Left hindlimb (tissue), 1 donor: ENCODE data around the gene DDX20.

Source experiments
- DNase-seq: peaks from one replicate; pipeline ENCODE4 v3.0.0-alpha.2; 2018

The DDX20 gene

DNA sequence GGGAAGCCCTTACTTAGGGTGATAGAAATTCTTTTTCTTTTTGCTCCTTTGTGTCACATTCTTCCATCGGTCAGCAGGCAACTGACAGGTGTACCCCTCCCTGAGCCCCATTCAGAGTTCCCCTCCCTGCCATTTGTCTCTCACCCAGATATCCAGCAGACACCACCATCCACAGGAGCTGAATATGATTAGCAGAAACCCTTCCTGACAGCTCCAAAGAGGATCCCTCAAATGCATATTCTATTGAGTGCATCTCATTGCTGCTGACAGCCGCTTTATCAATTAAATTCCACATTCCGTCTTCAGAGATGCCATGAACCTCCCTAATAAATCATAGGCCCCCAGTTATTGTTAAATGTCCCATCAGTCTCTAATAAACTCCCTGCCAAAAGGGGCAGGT, 6.1 kb upstream of the DDX20 start:
- no peak for DNase-seq

DNA sequence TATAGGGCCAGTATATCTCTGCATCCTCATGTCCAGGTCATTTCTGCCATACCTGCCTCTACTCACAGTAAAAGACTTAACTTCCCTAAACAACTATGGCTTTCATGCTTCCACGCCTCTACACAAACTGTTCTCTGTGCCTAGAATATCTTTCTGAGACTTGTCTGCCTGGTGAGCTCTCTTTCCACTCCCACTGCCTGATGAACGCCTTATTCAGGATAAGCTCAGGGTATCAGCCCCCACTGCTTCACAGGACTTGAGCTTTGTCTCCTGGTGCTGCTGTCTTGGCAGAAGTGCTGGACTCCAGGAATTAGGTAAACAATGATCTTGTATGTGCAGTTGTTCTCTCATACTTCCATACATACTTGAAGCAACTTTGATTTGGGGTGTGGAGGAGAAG, 4.8 kb upstream of the DDX20 start:
- no peak for DNase-seq

DNA sequence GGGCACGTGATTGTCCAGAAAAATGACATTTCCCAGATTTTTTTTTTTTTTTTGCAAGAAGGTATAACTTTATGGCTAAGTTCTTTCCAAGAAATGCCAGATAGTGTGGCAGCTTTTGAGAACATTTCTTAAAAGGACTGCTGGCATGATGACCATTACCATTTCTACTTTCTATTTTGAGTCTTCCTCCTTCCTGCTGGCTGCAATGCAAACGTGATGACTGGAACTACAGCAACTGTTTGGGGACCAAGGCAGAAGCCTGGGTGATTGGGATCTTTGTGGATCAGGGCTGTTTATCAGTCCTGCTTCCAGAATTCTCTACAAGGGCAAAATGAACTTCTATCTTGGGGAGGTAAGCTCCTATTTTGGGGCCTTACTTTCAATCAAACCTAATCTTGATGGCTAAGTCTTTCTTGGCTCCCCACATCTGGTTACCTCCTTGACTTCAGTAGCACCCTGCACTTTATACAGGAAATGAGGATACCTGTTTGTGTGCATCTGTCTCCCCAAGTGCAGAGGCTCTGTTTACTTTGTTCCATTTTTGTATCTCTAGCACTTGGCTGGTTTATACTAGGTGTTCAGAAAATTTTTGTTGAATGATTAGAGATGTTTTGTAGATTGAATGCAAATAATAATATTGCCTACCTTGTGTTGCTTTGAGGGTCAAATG, 3.7 kb upstream of the DDX20 start:
- DNase-seq: no peak

DNA sequence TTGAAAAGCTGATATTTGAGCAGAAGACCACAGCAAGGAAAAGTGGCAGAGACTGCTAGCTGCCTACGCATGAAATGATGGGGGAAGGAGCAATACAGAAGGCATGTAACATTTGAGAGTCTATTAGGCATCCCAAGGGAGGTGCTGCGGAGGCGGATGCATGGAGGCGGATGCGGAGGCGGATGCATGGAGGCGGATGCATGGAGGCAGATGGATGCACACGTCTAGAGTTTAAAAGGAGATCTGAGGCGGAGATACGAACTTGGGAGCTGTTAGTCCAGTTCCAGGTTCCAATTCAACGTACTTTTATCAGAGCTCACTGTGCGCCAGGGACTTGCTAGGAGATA, 744 bp upstream of the DDX20 start:
- peak; percentile 66 for DNase-seq

DNA sequence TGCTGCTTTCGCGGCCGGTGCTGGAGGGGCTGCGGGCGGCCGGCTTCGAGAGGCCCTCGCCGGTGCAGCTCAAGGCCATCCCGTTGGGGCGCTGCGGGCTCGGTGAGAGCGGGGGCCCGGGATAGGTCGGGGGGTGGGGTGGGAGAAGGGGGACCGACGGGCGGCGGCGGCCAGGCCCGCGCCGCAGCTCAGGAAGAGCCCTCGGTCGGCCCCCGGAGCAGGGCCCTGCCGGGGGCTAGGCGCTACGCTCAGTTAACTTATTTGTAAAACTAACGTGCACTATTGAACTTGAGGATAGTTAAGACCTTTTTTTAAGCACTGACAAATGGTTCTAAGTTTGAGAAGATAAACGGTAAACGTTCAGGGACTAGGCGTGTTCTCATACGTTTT, 418 bp downstream of the DDX20 start:
- DNase-seq: no peak

DNA sequence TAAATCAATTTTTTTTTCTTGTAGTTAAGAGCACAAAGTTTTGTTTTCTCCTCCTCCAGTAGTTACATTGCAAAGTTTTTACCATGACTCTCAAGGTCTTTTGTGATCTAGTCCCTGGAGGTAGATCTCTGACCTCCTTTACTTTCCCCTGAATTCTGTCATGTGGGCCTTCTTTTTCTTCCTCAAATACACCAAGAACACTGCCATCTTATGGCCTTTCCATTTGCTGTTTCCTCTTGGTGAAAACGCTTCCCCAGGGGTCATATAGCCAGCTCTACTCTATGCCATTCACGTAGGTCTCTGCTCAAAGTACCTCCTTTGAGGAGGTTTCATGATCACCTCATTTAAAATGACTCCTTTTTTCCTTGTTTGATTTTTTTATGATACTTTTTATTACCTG, 2.7 kb downstream of the DDX20 start:
- DNase-seq: no peak

DNA sequence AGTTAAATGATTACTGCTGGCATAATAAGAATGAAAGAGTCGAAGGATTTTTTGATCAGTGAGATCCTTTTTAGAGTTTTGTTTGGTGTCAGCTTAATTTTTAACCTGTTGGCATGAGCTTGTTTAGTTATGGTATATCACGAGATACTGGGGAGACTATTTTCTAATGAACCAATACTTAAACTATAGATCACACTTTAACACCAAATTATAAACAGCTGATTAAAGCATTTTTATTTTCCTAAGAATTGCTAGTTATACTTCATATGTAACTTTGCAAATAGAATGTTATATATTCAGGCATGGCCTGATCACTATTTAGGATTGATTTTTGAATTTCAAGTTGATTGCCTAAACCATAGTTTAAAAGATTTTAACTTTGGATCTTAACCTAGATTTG, 6.0 kb downstream of the DDX20 start:
- DNase-seq: no peak

DNA sequence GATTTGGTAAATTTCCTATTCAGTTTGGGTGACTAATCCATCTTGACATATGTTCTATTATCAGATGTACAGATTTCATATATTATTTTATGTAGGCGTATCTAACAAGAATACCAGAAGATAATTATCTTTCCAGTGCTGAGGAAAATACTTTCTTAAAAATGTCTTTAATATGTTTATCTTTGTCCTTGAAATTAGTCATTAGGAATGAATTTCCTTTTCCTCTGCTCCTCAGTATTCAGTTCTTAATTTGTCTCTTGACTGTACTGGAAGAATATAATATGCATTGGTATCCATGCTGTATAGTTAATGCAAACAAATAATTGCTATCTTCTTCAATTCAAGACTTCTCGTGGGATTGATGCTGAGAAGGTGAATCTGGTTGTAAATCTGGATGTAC, 6.6 kb downstream of the DDX20 start:
- DNase-seq: no peak

DNA sequence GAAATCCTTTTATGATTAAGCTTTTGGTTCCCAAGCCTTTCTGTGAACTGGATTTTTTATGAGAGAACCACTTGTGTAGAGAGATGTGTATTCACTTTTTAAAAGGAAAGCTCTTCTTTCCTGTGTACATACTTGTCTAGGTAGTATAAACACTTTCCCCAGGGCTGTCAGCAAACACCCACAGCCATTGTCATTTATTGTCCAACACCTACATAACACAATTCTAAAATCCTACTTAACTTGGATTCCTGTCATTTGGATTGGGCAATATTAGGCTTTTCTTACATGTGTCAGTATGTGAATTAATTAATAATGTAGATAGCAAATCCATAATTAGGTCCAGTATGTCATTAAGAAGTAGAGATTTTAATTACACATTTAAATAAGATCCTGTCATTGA, 12.3 kb downstream of the DDX20 start:
- DNase-seq: no peak

DNA sequence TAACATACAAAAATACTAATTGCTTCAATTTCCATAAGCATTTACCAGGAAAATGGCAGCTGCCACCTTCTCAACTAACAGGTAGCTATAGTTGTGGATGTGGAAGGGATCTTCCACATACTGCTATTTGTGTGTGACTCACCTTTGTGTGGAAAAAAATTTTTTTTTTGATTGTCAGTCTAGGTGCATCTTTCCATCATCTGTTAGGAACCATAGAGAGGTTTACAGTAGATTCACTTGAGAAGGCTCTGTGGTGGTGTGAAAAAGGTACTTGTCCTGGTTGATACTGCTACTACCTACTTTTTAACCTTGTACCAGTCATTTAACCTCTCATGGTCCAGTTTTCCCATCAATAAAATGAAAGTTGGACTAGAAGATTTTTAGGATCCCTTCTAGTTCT, 12.9 kb downstream of the DDX20 start:
- DNase-seq: no peak

DNA sequence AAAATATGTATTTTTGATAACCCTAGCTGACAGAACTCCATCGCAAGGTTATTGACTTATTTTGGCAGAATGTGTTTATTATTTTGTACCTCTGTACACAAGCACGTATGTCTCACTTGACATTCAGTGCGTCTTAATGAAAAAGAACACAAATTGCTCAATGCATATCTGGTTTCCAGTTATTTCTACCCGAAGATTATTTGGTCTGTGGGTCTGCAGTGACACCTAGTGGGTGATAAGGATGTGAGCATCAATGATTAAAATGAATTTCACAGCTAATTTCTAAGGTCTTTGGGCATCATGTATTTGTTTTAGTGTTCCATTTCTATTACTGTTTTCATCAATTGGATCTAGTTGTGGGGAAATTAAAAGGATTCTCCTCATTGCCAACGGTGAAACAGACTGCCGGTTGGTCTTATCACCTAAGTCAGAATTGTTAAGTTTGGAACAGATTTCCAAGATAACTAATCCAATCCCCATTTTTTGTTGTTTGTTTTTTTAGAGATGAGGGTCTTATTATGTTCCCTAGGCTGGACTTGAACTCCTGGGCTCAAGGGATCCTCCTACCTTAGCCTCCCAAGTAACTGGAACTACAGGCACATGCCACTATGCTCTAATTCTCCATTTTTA, 13.9 kb downstream of the DDX20 start:
- DNase-seq: no peak

DNA sequence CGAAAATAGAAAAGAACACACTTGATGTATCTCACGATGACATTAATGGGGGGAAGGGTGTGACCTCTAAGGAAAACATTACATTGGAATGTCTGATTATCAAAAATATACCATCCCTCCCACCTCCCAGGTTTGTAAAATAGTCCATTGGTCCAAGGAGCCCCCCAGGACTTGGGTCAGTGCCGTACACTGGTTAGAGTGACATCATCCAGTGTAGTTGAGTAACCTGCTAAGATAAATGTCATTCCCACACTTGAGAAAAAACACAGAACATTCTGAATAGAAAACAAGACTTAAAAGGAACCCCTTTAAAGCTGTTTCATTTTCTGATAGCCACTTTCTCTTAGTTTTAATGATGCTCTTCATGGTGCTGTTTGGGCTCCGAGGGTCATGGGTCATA, 15.2 kb downstream of the DDX20 start:
- DNase-seq: no peak

DNA sequence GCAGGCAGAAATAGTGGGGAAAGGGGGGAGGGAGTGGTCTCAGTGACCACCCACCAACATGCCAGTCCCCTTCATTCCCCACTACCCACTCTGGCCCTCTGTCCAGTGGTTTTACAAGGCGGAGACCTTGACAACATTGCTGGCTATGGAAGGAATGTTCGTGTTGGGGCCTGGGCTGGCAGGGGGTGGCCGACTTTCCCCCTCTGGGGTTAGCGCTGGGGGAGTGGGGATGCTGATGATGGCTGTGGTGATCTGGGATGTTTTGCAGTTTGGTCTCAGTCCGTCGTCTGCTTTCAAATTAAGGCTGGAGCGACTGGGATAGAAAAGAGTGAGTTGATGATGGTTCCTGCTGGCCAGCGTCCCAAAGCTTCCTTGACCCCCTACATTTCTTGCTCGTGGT, 20.3 kb downstream of the DDX20 start:
- DNase-seq: no peak

DNA sequence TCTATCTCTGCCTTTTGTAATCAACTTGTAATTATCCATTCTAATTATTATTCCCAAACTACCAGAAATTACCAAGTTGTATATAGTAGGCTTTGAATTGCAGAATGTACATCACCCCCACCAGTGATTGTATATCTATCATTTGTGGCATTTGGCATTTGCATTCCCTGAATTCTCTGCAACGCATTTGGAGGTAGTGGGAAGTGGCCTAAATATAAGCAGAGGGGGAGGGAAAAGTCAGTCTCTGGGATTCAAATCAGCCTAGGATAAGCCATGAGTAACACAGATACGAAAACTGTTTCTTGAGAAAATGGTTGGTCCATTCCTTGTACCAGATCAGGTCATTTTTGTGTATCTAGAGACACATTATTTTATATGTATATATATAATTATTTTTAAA, 20.7 kb downstream of the DDX20 start:
- no peak for DNase-seq

DNA sequence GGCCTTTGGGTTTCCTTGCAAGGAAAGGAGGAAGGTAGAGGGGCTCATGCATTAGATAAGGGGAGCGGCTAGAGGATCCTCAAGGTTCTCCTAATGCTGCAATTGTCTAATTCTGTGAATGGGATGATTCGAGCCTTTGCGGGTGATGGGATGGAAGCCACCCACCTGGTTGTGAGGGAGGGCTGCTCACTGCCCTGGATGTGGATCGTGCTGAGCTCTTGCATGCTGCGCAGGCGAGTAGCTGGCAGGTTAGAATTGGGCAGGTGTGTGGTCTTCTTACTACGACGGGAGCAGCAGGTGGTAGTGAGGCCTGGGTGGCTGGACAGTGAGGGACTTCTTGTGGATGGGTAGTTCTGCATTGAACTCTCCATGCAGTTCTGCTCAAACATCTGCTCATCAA, 21.2 kb downstream of the DDX20 start:
- DNase-seq: no peak

DNA sequence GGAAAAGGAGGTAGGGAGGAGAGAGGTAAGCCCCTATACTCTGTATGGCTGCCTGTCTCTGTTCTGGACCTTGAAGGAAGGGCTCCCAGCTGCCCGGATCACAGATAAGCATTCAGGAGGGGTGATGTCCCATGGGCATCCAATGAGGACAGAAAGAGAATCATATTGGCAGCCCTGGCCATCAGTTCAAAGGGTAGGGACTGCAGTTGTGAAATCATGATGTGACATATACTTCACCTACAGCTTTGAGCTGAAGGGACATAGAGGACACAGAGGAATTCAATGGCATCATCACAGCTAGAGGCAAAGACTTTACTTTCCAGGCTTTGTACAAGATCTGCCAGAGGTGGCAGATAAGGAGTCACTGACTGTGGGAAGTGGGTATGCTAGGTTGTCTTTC, 21.6 kb downstream of the DDX20 start:
- no peak for DNase-seq

DNA sequence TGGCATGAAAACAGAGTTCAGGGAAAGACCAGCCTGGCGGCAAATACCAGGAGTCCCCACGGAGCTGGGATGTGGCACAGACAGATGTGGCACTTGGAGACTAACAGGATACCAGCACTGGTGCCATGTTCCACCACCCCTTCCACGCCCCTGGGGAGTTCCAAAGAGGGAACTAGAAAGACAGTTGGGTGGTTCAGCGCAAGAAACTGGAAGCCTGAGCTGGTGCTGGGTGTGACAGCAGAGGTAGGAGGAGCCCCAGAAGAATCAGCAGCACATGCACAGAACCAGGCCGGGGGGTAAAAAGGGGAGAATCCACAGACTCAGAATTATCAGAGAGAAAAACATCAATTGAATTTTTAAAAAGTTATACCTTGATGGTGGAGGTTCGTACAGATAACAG, 22.4 kb downstream of the DDX20 start:
- DNase-seq: no peak

DNA sequence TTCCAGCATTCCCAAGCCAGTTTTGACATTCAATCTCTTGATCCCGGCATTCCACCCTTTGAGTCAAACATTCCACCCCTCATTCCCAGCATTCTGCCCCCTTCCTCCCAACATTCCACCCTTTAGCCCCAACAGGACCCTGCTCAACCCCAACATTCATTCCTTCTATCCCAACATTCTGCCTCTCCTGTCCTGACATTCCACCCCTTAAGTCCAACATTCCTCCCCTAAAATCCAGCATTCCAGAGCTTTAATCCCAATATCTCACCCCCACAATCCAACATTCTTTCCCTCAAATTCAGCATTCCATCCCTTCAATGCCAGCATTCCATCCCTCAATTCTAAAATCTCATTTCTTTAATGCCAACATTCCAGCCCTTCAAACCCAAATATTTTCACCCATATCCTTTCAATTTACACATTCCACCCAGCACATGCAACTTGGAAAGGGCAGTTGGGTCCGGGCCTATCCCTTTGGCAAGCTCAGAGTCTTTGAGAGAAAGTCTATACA, 22.9 kb downstream of the DDX20 start:
- DNase-seq: no peak

DNA sequence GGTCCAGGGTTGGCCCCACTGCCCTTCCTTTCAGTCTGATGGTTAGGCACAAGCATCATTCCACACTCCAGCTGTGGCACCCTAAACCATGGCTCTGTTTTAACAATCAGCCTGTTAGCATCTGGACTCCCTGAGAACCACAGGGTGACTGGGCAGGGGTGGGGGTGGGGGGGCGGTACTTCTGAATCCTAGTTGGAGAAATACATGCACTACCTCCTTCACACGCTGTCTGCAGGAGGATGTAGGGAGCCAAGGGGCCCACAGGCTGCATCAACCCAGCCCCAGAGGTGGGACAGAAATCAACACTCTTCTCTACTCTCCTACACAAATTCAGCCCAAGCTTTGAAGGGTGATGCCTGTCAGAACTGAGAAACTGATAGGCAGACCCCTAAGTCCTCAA, 23.8 kb downstream of the DDX20 start:
- DNase-seq: no peak

DNA sequence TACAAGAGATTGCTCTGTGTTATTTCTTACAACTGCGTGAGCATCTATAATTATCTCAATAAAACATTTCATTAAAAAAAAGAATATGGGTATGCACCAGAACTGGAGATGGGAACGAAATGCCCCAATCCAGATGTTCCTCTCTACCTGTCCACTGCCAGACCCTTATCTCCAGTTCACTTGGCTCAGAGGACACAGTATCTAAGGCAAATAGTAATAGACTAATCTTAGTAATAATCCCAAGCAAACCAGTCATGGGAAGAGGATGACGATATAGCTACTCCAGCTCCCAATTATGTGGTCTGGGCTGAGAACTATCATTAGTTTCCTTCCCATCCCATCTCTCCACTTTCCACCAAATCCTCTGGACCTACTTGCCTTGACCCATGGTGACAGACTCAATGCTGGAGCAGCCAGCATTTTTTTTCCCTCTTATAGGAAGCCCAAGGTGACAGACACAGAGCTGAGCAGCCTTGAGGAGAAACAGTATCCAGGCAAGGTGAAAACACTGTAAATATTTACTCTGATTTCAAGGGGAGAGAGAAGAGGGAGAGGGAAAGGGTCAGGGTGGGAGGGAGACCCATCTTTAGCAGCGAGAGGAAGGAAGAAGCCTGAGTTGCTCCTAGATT, 28.7 kb downstream of the DDX20 start:
- DNase-seq: no peak

DNA sequence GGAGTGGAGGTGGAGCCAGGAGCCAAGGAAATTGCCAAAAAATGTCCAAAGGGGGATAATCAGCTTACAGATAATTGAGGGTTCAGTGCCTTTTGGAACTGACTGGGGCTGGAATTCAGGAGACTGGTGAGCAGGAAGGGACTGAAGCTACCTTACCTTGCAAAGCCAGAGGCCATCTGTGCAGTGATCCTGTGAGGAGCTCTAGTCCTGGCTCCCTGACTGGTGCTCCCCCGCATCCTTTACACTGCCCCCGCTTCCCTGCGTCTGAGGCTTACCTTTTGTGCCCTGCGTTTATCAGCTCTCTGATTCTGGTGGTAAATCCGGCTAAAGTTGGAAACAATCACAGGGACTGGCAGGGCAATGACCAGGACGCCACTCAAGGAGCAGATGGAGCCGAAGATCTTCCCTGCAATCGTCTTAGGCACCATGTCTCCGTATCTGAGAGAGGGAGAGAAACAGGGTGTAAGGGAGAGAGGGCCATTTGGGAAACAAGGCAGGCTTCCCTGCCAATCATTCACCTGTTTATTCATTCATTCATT, 31.0 kb downstream of the DDX20 start:
- no peak for DNase-seq

DNA sequence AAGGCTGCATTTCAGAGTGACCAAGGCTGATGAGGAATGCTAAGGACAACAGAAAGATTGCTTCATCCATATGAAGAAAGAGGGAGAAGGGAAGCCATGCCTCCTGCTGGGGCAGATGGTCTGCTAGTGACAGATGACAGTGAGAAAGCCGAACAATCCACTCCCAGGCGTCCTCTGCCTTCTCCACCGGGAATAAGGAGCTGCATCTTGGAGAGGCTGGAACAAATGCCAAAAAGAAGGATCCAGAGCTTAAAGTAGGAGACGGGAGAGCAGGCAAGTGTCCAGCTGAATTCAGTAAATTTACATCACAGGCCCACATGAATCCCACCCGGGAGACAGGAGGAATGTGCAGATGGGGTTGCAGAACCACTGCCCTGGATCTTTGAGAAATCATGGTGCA, 33.4 kb downstream of the DDX20 start:
- no peak for DNase-seq

DNA sequence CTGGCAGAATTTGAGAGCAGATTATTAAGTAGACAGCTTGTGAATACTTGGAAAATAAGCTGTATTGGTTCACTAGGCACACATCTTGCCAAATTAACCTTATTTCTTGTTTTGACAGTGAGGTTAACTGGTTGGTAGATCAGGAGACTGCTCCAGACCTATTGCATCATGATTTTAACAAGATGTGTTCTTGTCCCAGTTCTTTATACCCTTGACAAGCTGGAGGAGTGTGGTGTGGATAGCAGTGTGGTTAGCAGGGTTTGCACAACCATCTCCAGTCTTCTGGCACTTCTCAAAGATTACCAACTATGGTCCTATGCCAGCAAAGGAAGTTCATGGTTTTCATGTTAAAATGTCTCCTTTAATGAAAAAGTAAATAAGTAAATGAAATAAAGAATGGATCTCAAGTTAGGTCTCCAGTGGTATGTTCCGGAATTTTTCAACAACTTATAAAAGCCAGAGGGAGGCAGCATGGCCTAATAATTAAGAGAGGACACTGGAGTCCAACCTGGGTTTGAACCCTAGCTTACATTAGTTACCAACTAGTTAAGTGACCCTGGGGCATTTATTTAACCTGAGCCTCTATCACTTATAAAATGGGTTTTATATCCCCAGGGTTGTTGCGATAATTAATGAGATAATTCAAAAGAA, 34.1 kb downstream of the DDX20 start:
- DNase-seq: no peak

DNA sequence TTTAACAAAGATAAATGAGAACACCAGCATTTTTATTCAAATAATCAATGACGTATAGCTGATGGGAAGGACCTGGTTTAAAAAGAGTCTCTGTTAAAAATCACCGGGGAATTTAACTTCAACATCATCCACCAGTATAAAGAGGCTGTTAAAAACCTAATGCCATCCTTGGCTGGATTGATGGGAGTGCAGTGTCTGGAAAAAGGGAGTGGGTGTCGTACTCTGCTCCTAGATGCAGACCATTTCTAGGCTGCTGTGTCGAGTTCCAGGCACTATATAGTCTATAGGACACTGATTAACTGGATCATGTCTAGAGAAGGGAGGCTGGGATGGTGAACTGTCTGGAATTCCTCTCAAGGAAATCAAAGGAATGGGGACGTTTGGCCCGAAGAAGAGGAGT, 36.1 kb downstream of the DDX20 start:
- no peak for DNase-seq
